Measurements from ENCODE around the gene SCN1B.

- TF ChIP-seq ZNF660 (tag by site-specific recombination; IDR thresholded peaks at IDR 0.05) (no peak), CTCF (tag by site-specific recombination; IDR thresholded peaks at IDR 0.05) (no peak), ZNF26 (tag by site-specific recombination; IDR thresholded peaks at IDR 0.05) (no peak), ZNF558 (tag by site-specific recombination; IDR thresholded peaks at IDR 0.05) (no peak), ZNF837 (tag by site-specific recombination; IDR thresholded peaks at IDR 0.05) (no peak), ZNF146 (tag by site-specific recombination; IDR thresholded peaks at IDR 0.05) (no peak), ZNF221 (tag by site-specific recombination; IDR thresholded peaks at IDR 0.05; ENCODE audit: borderline replicate concordance) (no peak), ZNF138 (tag by site-specific recombination; IDR thresholded peaks at IDR 0.05; ENCODE audit: borderline replicate concordance) (no peak), ZBTB11 (tag by site-specific recombination; conservative IDR thresholded peaks at IDR 0.05; ENCODE audit: low read depth) (no peak), REST (tag by site-specific recombination; IDR thresholded peaks at IDR 0.05) (no peak), ZNF239 (tag by site-specific recombination; IDR thresholded peaks at IDR 0.05) (no peak), PATZ1 (tag by site-specific recombination; IDR thresholded peaks at IDR 0.05) (no peak), SETDB1 (IDR thresholded peaks at IDR 0.05; ENCODE audit: insufficient read length, low read length) (no peak)
These were observed 43.2 kb downstream of the SCN1B start for GRCh38 chr19:35073516-35073915.

All from HEK293 (cell line).